Smooth muscle cell (in vitro differentiated cells): ENCODE data around the gene OTX2. TPM values are rescaled to one million over a fixed set of nuclear protein-coding genes. Genes with fewer than 3 reads are reported as not detected.

ENCODE experiments used
- DNase-seq: peaks from one replicate; lab custom pipeline; 2025; ENCODE audit not compliant: unreplicated experiment; lab: John Stamatoyannopoulos, UW
- H2AFZ ChIP-seq: fragments of 200-600 bp; sonication (generic); 2 replicates; pipeline ENCODE4 v1.6.0; 2016; ENCODE audit warnings: antibody characterized with exemption, low read depth, mild to moderate bottlenecking
- H3F3A ChIP-seq: fragments of 200-600 bp; sonication (generic); 2 replicates; pipeline ENCODE4 v1.6.0; 2017; ENCODE audit warnings: antibody characterized with exemption, low read depth
- H3K27ac ChIP-seq: fragments of 200-600 bp; sonication (generic); 2 replicates; pipeline ENCODE4 v1.5.1; 2016; ENCODE audit warnings: low read depth, mild to moderate bottlenecking
- H3K27me3 ChIP-seq: fragments of 200-600 bp; sonication (generic); 2 replicates; pipeline ENCODE4 v1.6.1; 2016; ENCODE audit warnings: low read depth, mild to moderate bottlenecking
- H3K36me3 ChIP-seq: fragments of 200-600 bp; sonication (generic); 2 replicates; pipeline ENCODE4 v1.5.1; 2016; ENCODE audit warnings: low read depth
- H3K4me1 ChIP-seq: fragments of 200-600 bp; sonication (generic); 2 replicates; pipeline ENCODE4 v1.5.1; 2016; ENCODE audit warnings: low read depth
- H3K4me2 ChIP-seq: fragments of 200-600 bp; sonication (generic); 2 replicates; pipeline ENCODE4 v1.6.0; 2016; ENCODE audit warnings: mild to moderate bottlenecking
- H3K4me3 ChIP-seq: fragments of 200-600 bp; sonication (generic); 2 replicates; pipeline ENCODE4 v1.5.1; 2016; ENCODE audit warnings: mild to moderate bottlenecking
- H3K79me2 ChIP-seq: fragments of 200-600 bp; sonication (generic); 2 replicates; pipeline ENCODE4 v1.6.0; 2016; ENCODE audit warnings: low read depth, mild to moderate bottlenecking
- H3K9ac ChIP-seq: fragments of 200-600 bp; sonication (generic); 2 replicates; pipeline ENCODE4 v1.6.0; 2016; ENCODE audit warnings: low read depth
- H3K9me3 ChIP-seq: fragments of 200-600 bp; sonication (generic); replicated peaks from 2 replicates; pipeline ENCODE4 v1.5.1; 2016; ENCODE audit warnings: low read depth
- H4K20me1 ChIP-seq: fragments of 200-600 bp; sonication (generic); 2 replicates; pipeline ENCODE4 v1.6.0; 2016; ENCODE audit warnings: low read depth
- CTCF ChIP-seq: fragments of 200-600 bp; sonication (generic); IDR thresholded peaks from 2 replicates; pipeline ENCODE4 v1.5.1; 2017; ENCODE audit warnings: borderline replicate concordance, mild to moderate bottlenecking, antibody characterized with exemption; ENCODE audit not compliant: insufficient read depth, poor library complexity, severe bottlenecking
- WGBS: methylation state at CpG from one replicate; pipeline ENCODE4 v1.1.7; 2016; ENCODE audit warnings: low lambda C conversion rate; 5-methylcytosine and 5-hydroxymethylcytosine counted together
- polyA plus RNA-seq: library from polyadenylated mRNA; unstranded; fragments of >200 nt; fragmentation: Nextera tagmentation; extraction: Ambion mirVana; gene quantifications from 2 replicates; pipeline ENCODE4 v1.2.1, GENCODE V29; 2016
- total RNA-seq: library from RNA; depleted of rRNA; stranded (reverse); fragments of >200 nt; gene quantifications from 2 replicates; pipeline ENCODE4 v1.2.3, GENCODE V29; 2014

OTX2 gene
- total and polyA plus RNA-seq, 2 experiments from 2014 or later: 0.08 TPM; not detected in 1

GRCh38 chr14:56796259-56796658, 14.0 kb downstream of the OTX2 start:
- no peak overlapping the region for H2AFZ ChIP-seq
- H3K9me3 ChIP-seq: no peaks in the 10 kb centered on the region
- H3K9ac ChIP-seq: no peak overlapping the region
- no peaks in the 10 kb centered on the region for H3F3A ChIP-seq
- 18% methylated on average over 4 of the region's 4 CpGs for whole genome bisulfite sequencing
- no peak overlapping the region for H3K27ac ChIP-seq
- no peaks in the 10 kb centered on the region for H3K79me2 ChIP-seq
- H3K27me3 ChIP-seq: peaks cover 100% of the 10 kb centered on the region
- peaks cover 45% of the 10 kb centered on the region for H3K4me1 ChIP-seq
- no peak for DNase-seq
- no peaks in the 10 kb centered on the region for H4K20me1 ChIP-seq
- no peak overlapping the region for H3K4me3 ChIP-seq
- no peak overlapping the region for H3K4me2 ChIP-seq
- TF ChIP-seq CTCF: no peak
- H3K36me3 ChIP-seq: no peaks in the 10 kb centered on the region

GRCh38 chr14:56795284-56795622, 15.0 kb downstream of the OTX2 start:
- DNase-seq: no peak

GRCh38 chr14:56794557-56795283, 15.6 kb downstream of the OTX2 start:
- Histone ChIP-seq H3K4me1 (peaks cover 31% of the 10 kb centered on the region), H3K9ac (no peak overlapping the region)

More at GRCh38 chr14:56795284-56795622, 15.0 kb downstream of the OTX2 start:
- Histone ChIP-seq H3K4me1 (peaks cover 35% of the 10 kb centered on the region), H3K9me3 (no peaks in the 10 kb centered on the region), H3K27me3 (peaks cover 99% of the 10 kb centered on the region), H3F3A (no peaks in the 10 kb centered on the region), H3K27ac (no peak overlapping the region), H4K20me1 (no peaks in the 10 kb centered on the region), H2AFZ (no peak overlapping the region), H3K4me2 (no peak overlapping the region), H3K79me2 (no peaks in the 10 kb centered on the region), H3K9ac (no peak overlapping the region), H3K36me3 (no peaks in the 10 kb centered on the region), H3K4me3 (no peak overlapping the region)
- WGBS: 13% methylated on average over 17 of the region's 17 CpGs
- TF ChIP-seq CTCF: no peak

More at GRCh38 chr14:56794557-56795283, 15.6 kb downstream of the OTX2 start:
- no peaks in the 10 kb centered on the region for H3F3A ChIP-seq
- no peaks in the 10 kb centered on the region for H3K79me2 ChIP-seq
- H3K4me2 ChIP-seq: no peak overlapping the region
- no peaks in the 10 kb centered on the region for H4K20me1 ChIP-seq
- H3K9me3 ChIP-seq: no peaks in the 10 kb centered on the region
- 5% methylated on average over 52 of the region's 56 CpGs for WGBS
- no peaks in the 10 kb centered on the region for H3K36me3 ChIP-seq
- no peak overlapping the region for H2AFZ ChIP-seq
- H3K4me3 ChIP-seq: no peak overlapping the region
- no peak overlapping the region for H3K27ac ChIP-seq
- DNase-seq: no peak
- no peak for TF ChIP-seq CTCF
- H3K27me3 ChIP-seq: peaks cover 96% of the 10 kb centered on the region
